Measurements from ENCODE around the gene ADSS2.
"Not testable (repeated sequence)": the region's sequence is repeated elsewhere in the genome, so short reads cannot be mapped to it uniquely, and the experiment has no call there.

ADSS2 gene

GRCh38 chr1:244394826-244395765 is 56.6 kb downstream of the ADSS2 start:
- DNase-seq = no peak

DNA sequence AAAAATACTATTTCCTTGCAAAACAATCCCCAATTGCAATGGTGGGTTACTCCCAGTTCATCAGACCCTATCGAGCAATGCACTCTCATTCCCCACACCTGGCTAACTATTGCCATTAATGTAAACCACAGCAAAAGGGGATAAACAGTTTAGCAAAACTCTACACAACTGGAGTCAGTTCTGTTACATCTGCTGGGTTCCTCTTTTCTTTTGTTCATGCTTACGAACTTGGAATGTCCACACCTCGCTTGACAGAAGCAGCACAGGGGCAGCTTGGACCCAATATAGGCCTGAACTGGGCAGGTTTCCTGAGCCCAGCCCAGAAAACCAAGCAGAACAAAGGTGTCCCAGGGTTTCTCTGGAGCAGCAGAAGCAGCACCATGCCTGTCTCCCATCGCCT is 57.4 kb downstream of the ADSS2 start:
- no peak for DNase-seq

DNA sequence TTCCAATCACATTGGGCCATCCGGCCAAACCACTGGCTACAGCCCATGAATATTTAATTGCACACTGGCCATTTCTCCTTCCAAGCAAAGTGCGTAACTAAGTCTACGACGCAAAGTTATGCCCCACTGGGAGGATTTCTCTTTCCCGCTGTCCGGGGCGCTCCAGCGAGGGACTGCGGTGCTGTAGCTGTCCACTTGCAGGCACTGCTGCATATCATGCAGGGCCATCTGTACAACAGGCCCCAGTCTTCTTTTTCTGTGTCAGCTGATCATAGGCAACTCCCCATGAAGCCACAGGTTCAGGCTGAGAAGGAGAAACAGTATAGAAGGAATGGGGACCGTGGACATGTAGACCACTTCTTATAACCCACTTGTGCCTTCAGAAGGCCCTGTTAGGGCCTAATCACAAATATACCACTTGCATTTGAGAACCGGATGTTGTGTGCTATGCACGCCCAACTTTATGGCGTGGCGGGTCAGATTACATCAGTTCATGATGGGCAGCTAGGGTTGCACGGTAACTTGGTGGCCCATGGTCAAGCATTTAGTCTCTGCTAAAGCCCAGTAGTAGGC is 58.0 kb downstream of the ADSS2 start:
- no peak for DNase-seq

GRCh38 chr1:244391761-244392160 is 59.9 kb downstream of the ADSS2 start:
- DNase-seq = no peak

- DNase-seq = no peak
These were observed 62.7 kb downstream of the ADSS2 start for GRCh38 chr1:244388961-244389360.

DNA sequence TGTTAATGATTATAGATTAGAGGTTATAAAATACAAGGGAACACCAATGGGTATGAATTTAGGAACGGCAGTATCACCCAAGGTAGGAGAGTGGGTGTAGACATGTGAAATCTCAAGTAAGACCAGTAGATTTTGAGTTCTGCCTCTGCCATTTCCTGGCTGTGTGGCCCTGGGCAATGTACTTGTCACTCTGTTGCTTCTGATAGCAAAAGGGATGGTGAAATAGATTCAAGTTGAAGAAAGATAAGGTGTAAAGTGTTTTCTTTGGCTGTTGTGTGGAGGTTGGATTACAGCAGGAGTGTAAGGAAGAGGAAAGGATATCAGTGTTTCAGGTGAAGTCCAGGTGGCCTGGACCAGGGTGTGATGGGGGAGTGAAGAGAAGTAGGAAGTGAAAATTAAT is 64.3 kb downstream of the ADSS2 start:
- DNase-seq = no peak

GRCh38 chr1:244386595-244386994 is 65.1 kb downstream of the ADSS2 start:
- DNase-seq = no peak

GRCh38 chr1:244384066-244384465 is 67.6 kb downstream of the ADSS2 start:
- no peak for DNase-seq

DNA sequence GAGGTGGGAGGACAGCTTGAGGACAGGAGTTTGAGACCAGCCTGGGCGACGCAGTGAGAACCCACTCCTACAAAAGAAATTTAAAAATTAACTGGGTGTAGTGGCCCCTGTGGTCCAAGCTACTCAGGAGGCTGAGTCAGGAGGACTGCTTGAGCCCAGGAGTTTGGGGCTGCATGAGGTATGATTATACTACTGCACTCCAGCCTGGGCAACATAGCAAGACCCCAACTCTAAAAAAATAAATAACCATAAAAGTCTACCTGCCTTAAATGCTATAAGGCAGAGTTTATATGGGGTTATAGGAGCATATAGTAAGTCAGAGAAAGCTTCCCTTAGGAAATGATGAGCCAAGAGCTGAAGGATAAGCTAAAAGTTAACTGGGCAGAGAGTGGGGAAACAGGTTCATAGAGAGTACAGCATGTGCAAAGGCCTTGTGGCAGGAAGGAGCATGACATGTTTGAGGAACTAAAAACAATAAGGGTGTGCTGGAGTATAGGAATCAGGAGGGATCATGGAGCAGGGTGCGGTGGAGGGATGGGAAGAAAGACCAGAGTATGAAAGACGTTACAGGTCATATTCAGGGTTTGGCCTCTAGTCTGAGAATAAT is 68.3 kb downstream of the ADSS2 start:
- no peak for DNase-seq

GRCh38 chr1:244381878-244382565 is 69.7 kb downstream of the ADSS2 start:
- no peak for DNase-seq

- no peak for DNase-seq
These were observed 75.6 kb downstream of the ADSS2 start for GRCh38 chr1:244376126-244376525.

GRCh38 chr1:244375051-244375450 is 76.7 kb downstream of the ADSS2 start:
- DNase-seq = no peak

DNA sequence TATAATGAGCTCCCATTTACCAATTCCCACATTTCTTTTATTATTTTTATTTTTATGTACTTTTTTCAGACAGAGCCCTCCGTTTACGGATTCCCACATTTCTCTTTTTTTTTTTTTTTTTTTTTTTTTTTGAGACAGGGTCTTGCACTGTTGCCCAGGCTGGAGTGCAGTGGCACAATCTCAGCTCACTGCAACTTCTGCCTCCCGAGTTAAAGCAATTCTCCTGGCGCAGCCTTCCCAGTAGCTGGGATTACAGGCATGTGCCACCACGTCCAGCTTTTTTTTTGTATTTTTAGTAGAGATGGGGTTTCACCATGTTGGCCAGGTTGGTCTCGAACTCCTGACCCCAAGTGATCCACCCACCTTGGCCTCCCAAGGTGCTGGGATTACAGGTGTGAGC is 77.2 kb downstream of the ADSS2 start:
- DNase-seq = not testable (repeated sequence)

DNA sequence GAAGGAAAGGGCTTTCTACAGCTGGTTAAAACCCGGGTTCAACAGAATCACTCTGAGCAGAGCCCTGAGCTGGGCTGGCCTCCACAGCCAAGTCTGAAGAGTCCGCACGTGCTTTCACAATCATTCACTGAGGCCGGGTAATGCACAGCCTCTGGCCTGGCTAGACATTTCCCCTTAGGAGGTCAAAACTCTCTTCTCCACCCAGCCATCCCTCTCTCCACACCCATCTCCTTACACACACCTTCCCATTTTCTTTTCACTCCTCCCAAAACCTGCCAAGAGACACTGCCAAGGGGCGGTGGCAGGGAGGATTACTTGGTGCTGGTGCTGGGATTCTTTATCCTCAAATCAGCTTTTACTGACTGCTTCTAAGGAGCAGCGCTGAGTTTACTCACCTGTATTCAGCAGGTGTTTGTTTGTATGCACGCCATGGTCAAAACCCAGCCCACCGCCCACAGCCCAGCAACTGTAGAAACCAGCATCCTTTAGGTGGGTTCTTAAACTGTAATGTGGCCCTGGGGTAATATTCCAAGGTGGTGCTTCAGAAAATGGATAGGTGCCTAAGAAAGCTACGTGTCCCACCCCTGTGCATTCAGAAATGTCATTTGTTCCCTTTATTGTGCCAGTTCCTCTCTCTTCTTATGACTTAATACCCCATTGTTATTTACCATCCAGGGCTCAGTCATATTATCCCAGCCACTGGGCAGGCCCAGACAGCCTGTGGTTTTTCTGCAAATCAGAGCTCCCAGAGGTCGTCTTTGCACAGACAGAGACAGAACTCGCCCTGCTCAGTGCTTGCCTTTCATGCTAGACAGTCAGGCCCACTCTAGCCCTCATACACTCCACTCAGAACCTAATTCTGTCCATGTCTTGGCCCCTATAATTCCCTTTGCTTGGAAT is 80.2 kb downstream of the ADSS2 start:
- no peak for DNase-seq

- no peak for DNase-seq
These were observed 81.6 kb downstream of the ADSS2 start for GRCh38 chr1:244370060-244370637.

DNA sequence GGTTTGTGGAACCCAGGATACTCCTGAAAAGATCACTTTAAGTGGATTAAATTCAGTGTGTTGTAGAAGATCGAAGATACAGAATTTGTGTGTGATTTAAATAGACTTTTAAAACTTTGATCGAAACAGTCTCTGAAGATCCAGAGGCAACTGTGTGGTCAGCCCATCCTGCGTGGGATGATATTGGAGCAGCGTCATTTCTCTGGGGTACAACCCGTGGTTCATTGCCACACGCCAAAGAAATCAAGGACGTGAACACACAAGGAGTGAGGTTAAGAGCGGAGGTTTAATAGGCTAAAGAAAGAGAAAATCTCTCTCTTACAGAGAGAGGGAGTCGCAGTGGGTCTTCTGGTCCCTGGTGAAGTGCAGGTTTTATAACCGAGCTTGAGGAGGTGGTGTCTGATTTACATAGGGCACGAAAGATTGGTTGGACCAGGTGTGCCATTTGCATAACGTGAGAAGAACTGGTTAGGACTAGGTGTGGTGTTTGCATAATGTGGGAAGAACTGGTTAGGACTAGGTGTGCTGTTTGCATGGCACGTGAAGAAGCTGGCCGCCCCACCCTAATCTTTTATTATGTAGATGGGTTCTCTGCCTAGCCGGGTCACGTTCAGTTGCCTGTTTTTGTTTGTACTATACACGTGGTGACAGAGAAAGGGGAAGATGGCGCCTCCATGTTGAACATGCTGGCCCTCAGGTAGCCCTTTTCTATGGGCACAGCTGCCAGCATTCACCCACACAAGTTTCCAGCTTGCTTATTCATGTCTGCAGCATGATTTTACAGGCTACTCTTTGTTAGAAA is 82.3 kb downstream of the ADSS2 start:
- DNase-seq = no peak

- no peak for DNase-seq
These were observed 83.4 kb downstream of the ADSS2 start for GRCh38 chr1:244368279-244368678.

- DNase-seq = no peak
These were observed 84.2 kb downstream of the ADSS2 start for GRCh38 chr1:244367399-244368114.

GRCh38 chr1:244365809-244366208 is 85.9 kb downstream of the ADSS2 start:
- no peak for DNase-seq

DNA sequence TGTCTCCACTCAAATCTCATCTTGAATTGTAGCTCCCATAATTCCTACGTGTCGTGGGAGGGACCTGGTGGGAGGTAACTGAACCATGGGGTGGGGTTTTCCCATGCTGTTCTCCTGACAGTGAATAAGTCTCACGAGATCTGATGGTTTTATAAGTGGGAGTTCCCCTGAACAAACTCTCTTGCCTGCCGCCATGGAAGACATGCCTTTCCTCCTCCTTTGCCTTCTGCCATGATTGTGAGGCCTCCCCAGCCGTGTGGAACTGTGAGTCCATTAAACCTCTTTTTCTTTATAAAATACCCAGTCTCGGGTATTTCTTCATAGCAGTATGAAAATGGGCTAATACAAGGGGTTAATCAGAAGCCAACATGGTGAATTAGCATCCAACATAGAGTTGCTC is 86.4 kb downstream of the ADSS2 start:
- DNase-seq = not testable (repeated sequence)
